MCF 10A (cell line): ENCODE measurements around the gene GGNBP2. TPM values are rescaled to one million over a fixed set of nuclear protein-coding genes. Genes with fewer than 3 reads are reported as not detected.
A peak's percentile ranks its signal among the peaks of the same experiment; 100 is the strongest.
"Not testable (repeated sequence)": the region's sequence is repeated elsewhere in the genome, so short reads cannot be mapped to it uniquely, and the experiment has no call there.

ENCODE experiments used
- BruUV-seq: library from RNA; stranded (reverse); fragments of 400-500 nt; replicated peaks from 2 replicates; lab custom pipeline; 2021; lab: Mats Ljungman, UMichigan
- CTCF ChIA-PET: fragments of 300-600 bp; sonication (Branson Sonifier 250); formaldehyde crosslinking; extraction: SDS; loops from one replicate; lab custom pipeline; 2021; ENCODE audit warnings: antibody characterized with exemption, inconsistent platforms; lab: Yijun Ruan, JAX
- POLR2A ChIA-PET: fragments of 300-600, 350-650 bp; sonication (Branson Sonifier 250); formaldehyde crosslinking; extraction: SDS; loops from one replicate; lab custom pipeline; 2020; ENCODE audit warnings: antibody characterized with exemption, inconsistent platforms; lab: Yijun Ruan, JAX
- DNase-seq: peaks from one replicate; pipeline ENCODE4 v3.0.0-alpha.2; 2018; ENCODE audit not compliant: unreplicated experiment
- H3K27ac Mint-ChIP-seq: one replicate; pipeline ENCODE4 v1.8.0; 2022; ENCODE audit warnings: mild to moderate bottlenecking, low read depth, mixed read lengths; ENCODE audit not compliant: unreplicated experiment
- H3K27me3 Mint-ChIP-seq: one replicate; pipeline ENCODE4 v1.8.0; 2022; ENCODE audit warnings: mixed read lengths; ENCODE audit not compliant: insufficient read depth, unreplicated experiment
- H3K36me3 Mint-ChIP-seq: one replicate; pipeline ENCODE4 v1.8.0; 2022; ENCODE audit warnings: mild to moderate bottlenecking, moderate library complexity, mixed read lengths; ENCODE audit not compliant: insufficient read depth, unreplicated experiment
- H3K4me1 Mint-ChIP-seq: one replicate; pipeline ENCODE4 v1.8.0; 2022; ENCODE audit warnings: mixed read lengths; ENCODE audit not compliant: insufficient read depth, unreplicated experiment
- H3K4me3 Mint-ChIP-seq: one replicate; pipeline ENCODE4 v1.8.0; 2022; ENCODE audit warnings: mild to moderate bottlenecking, moderate library complexity, mixed read lengths; ENCODE audit not compliant: unreplicated experiment
- H3K9me3 Mint-ChIP-seq: one replicate; pipeline ENCODE4 v1.8.0; 2022; ENCODE audit warnings: mixed read lengths; ENCODE audit not compliant: unreplicated experiment
- intact Hi-C: fragments of 100-400 bp; cut with micrococcal nuclease; formaldehyde crosslinking; loops from 2 replicates; pipeline ENCODE4 v1.14.1; 2022
- total RNA-seq: library from RNA; stranded (reverse); gene quantifications from 2 replicates; pipeline ENCODE4 v1.2.3, GENCODE V29; 2022
- TF ChIP-seq, protein P1 (sequence below): fragments of 200-600 bp; IDR thresholded peaks from one replicate; pipeline ENCODE4 v1.8.0; 2022; ENCODE audit warnings: antibody characterized with exemption, mild to moderate bottlenecking; ENCODE audit not compliant: unreplicated experiment

GGNBP2 gene
- total RNA-seq, 1 experiment from 2014 or later: 88.7 TPM

DNA sequence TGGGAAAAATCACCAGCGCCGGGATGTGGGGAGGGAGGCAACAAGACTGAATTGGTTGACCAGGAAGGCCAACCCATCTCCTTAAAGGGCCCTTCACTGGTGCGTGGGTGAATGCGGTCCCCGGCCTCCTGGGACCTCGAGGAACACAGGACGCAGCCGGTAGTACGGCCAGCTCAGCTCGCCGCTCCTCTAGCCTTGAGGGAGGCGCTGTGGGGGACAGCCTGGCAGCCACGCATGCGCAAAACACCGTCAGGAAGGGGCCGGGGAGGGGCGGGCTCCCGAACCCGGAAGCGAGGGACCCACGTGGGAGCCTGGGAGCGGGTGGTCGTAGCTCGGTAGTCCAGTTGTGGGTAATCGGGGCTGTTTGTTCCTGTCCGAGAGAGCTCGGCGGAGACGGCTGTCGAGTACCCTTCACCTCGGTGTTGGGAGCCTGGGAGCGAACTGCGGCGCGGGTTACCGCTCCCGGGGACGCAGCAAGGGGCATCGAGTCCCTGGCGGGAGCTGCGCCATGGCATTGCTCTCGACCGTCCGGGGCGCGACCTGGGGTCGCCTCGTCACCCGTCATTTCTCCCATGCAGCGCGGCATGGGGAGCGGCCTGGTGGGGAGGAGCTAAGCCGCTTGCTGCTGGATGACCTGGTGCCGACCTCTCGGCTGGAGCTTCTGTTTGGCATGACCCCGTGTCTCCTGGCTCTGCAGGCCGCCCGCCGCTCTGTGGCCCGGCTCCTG is 56.7 kb downstream of the GGNBP2 start, which contains the start of gene MRM1:
TSS of gene MRM1 (plus strand) at position 281 of the 727 bp plus-strand sequence. CDS start at position 509, 228 bp downstream.
- CTCF ChIA-PET: interaction anchor here (0.5 to 3.1 kb wide), 11 partner anchors 8 to 888 kb away, joined by 3 to 16 read pairs (median 6); no protein-coding TSS in a partner anchor
- TF ChIP-seq, protein P1, sequence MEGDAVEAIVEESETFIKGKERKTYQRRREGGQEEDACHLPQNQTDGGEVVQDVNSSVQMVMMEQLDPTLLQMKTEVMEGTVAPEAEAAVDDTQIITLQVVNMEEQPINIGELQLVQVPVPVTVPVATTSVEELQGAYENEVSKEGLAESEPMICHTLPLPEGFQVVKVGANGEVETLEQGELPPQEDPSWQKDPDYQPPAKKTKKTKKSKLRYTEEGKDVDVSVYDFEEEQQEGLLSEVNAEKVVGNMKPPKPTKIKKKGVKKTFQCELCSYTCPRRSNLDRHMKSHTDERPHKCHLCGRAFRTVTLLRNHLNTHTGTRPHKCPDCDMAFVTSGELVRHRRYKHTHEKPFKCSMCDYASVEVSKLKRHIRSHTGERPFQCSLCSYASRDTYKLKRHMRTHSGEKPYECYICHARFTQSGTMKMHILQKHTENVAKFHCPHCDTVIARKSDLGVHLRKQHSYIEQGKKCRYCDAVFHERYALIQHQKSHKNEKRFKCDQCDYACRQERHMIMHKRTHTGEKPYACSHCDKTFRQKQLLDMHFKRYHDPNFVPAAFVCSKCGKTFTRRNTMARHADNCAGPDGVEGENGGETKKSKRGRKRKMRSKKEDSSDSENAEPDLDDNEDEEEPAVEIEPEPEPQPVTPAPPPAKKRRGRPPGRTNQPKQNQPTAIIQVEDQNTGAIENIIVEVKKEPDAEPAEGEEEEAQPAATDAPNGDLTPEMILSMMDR: no peak
- peak within 1 kb of the TSS; percentile 85 for H3K27ac Mint-ChIP-seq
- no peaks in the 10 kb centered on the region for H3K27me3 Mint-ChIP-seq
- BruUV-seq: no TSS peak
- POLR2A ChIA-PET: interaction anchor here (0.6 to 5.0 kb wide), 19 partner anchors 9 to 760 kb away, joined by 3 to 66 read pairs (median 6); partner anchors contain the start of genes AATF, DHRS11, GGNBP2 and MYO19
- DNase-seq: peak; percentile 92
- no peaks in the 10 kb centered on the region for H3K36me3 Mint-ChIP-seq
- no peaks in the 10 kb centered on the region for H3K9me3 Mint-ChIP-seq
- H3K4me3 Mint-ChIP-seq: peak within 1 kb of the TSS; percentile 93
- peaks cover 24% of the 10 kb centered on the region for H3K4me1 Mint-ChIP-seq
- intact Hi-C loops: loop anchor here (2.0 to 10.0 kb wide), 3 partner anchors 445 to 773 kb away; partner anchors contain the start of gene C17orf78

DNA sequence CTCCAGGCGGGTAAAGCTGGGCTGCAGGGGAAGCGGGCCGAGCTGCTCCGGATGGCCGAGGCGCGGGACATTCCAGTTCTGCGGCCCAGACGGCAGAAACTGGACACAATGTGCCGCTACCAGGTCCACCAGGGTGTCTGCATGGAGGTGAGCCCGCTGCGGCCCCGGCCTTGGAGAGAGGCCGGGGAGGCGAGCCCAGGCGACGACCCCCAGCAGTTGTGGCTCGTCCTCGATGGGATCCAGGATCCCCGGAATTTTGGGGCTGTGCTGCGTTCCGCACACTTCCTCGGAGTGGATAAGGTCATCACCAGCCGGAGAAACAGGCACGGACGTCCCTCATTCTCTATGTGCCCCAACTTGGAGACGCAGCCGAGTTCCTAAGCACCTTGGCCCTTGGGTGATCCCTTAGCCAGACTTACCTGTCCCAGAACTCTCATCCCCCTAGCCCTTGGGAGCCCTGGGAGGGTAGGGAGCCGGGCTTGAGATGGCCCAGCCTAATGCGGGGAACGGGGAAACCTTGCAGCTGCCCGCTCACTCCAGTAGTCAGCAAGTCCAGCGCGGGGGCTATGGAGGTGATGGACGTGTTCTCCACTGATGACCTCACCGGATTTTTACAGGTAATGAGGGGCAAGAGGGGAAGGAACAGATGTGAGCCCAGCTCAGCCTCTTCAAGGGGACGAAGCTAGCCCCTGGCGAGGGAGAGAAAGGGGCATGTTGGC is 57.5 kb downstream of the GGNBP2 start:
- H3K27ac Mint-ChIP-seq: no peak overlapping the region
- BruUV-seq: TSS peak; percentile 26
- no peaks in the 10 kb centered on the region for H3K9me3 Mint-ChIP-seq
- no peaks in the 10 kb centered on the region for H3K27me3 Mint-ChIP-seq
- peaks cover 24% of the 10 kb centered on the region for H3K4me1 Mint-ChIP-seq
- intact Hi-C loops: loop anchor here (2.0 to 10.0 kb wide), 3 partner anchors 445 to 773 kb away; partner anchors contain the start of gene C17orf78
- peak overlapping the region; percentile 93 for H3K4me3 Mint-ChIP-seq
- ChIA-PET CTCF (interaction anchor here (0.5 to 3.1 kb wide), 24 partner anchors 9 to 772 kb away, joined by 3 to 30 read pairs (median 6); no protein-coding TSS in a partner anchor), POLR2A (interaction anchor here (0.6 to 5.0 kb wide), 18 partner anchors 9 to 759 kb away, joined by 3 to 66 read pairs (median 7); partner anchors contain the start of genes AATF, DHRS11, GGNBP2 and MYO19)
- TF ChIP-seq, protein P1: no peak
- peak; percentile 31 for DNase-seq
- H3K36me3 Mint-ChIP-seq: no peaks in the 10 kb centered on the region

DNA sequence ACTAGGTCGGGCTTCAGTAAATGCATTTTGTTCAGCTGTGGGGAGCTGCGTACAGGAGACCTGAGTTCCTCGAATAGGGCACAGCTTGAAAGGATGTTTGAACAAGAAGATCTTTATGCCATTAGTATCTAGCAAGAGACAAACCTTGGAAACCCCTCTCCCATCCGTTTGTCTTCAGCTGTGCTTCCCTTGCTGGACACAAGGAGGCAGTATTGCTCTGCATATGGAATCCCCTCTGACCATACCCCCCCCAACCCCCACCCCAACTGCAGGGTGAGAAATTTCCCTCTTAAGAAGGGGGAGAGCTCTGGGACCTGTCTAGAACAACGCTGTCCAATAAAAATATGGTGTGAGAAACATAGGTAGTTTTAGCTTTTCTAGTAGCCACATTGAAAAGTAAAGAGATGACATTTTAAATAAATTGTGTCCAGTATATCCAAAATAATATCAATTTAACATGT is 58.2 kb downstream of the GGNBP2 start:
- ChIA-PET POLR2A (interaction anchor here (0.5 to 5.0 kb wide), 12 partner anchors 8 to 759 kb away, joined by 3 to 66 read pairs (median 8); partner anchors contain the start of genes AATF, DHRS11, GGNBP2 and MYO19), CTCF (interaction anchor here (0.6 to 3.1 kb wide), 29 partner anchors 8 to 772 kb away, joined by 3 to 30 read pairs (median 5); no protein-coding TSS in a partner anchor)
- Mint-ChIP-seq H3K36me3 (no peaks in the 10 kb centered on the region), H3K27ac (no peak overlapping the region), H3K9me3 (no peaks in the 10 kb centered on the region), H3K4me3 (peak overlapping the region; percentile 93), H3K27me3 (no peaks in the 10 kb centered on the region), H3K4me1 (peaks cover 26% of the 10 kb centered on the region)
- intact Hi-C loops: loop anchor here (1.0 to 10.0 kb wide), 5 partner anchors 23 to 772 kb away; partner anchors contain the start of gene C17orf78
- DNase-seq: peak; percentile 73
- no TSS peak for BruUV-seq
- TF ChIP-seq, protein P1: peak; percentile 95

DNA sequence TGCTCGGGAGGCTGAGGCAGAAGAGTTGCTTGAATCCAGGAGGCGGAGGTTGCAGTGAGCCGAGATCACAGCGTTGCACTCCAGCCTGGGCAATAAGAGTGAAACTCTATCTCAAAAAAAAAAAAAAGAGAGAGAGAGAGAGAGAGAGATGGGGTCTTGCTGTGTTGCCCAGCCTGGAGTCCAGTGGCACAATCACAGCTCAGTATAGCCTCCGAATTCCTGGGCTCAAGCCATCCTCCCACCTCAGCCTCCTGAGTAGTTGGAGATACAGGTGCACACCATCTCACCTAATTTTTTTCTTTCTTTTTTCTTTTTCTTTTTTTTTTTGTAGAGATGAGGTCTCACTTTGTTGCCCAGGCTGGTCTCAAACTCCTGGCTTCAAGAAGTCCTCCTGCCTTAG is 60.3 kb downstream of the GGNBP2 start:
- POLR2A ChIA-PET, DNase-seq, H3K27me3 Mint-ChIP-seq, BruUV-seq, CTCF ChIA-PET, H3K4me3 Mint-ChIP-seq, H3K9me3 Mint-ChIP-seq, H3K27ac Mint-ChIP-seq: not testable (repeated sequence)
- peaks cover 10% of the 10 kb centered on the region for H3K36me3 Mint-ChIP-seq
- intact Hi-C loops: loop anchor here (10.0 kb wide), 1 partner anchor 770 kb away; the partner anchor contains the start of gene C17orf78
- H3K4me1 Mint-ChIP-seq: peaks cover 31% of the 10 kb centered on the region
